Colonic mucosa (tissue), 4 donors: Measurements from ENCODE around the gene GALNT10. TPM values are rescaled to one million over a fixed set of nuclear protein-coding genes. Genes with fewer than 3 reads are reported as not detected.

ENCODE experiments used
- DNase-seq: peaks from one replicate; pipeline ENCODE4 v3.0.0-alpha.2; 2020
- H3K27ac ChIP-seq: fragments of 200-600 bp; one replicate; pipeline ENCODE4 v1.8.0; 2021
- H3K27me3 ChIP-seq: fragments of 200-600 bp; one replicate; pipeline ENCODE4 v1.8.0; 2021
- H3K36me3 ChIP-seq: fragments of 200-600 bp; one replicate; pipeline ENCODE4 v1.8.0; 2021
- H3K4me1 ChIP-seq: fragments of 200-600 bp; one replicate; pipeline ENCODE4 v1.8.0; 2021; ENCODE audit warnings: mild to moderate bottlenecking
- H3K4me3 ChIP-seq: fragments of 200-600 bp; one replicate; pipeline ENCODE4 v1.8.0; 2021
- H3K9ac ChIP-seq, 2 donors: one replicate each; pipeline ENCODE4 v1.7.0; 2013; ENCODE audit warnings: control low read depth in 2 of 2, low read depth in 2 of 2, low read length in 2 of 2
- H3K9me3 ChIP-seq: fragments of 200-600 bp; one replicate; pipeline ENCODE4 v1.8.0; 2021
- intact Hi-C: fragments of 100-400 bp; cut with DNase I; formaldehyde crosslinking; loops from one replicate; pipeline ENCODE4 v1.14.1; 2022
- total RNA-seq, 2 donors: library from RNA; stranded (reverse); fragmentation: NEBNext Ultra II Directional in 1 of 2; extraction: Animal tissue kit (Norgen Biotek cat#: 25700) in 1 of 2; gene quantifications; one replicate each; pipeline ENCODE4 v1.2.1, GENCODE V29; 2021
- TF ChIP-seq, protein P1 (sequence below): fragments of 200-600 bp; IDR thresholded peaks from one replicate; pipeline ENCODE4 v1.8.0; 2022; ENCODE audit warnings: antibody characterized with exemption, mild to moderate bottlenecking
- donor health status: healthy.
- donor health status: DM: no; HTN: no; CAD: no.
- donor health status: DM: no; HTN: no; CAD: no.

GALNT10 gene
- total RNA-seq, 2 donors from 2014 or later = 40.0 to 46.7 TPM

- Histone ChIP-seq H3K27me3 (no peaks in the 10 kb centered on the region), H3K36me3 (no peaks in the 10 kb centered on the region), H3K4me1 (peaks cover 8% of the 10 kb centered on the region), H3K4me3 (no peak overlapping the region), H3K27ac (no peak overlapping the region), H3K9ac (no peak overlapping the region), H3K9me3 (no peaks in the 10 kb centered on the region)
- intact Hi-C loops = no loop called here
- DNase-seq = no peak
- TF ChIP-seq, protein P1, sequence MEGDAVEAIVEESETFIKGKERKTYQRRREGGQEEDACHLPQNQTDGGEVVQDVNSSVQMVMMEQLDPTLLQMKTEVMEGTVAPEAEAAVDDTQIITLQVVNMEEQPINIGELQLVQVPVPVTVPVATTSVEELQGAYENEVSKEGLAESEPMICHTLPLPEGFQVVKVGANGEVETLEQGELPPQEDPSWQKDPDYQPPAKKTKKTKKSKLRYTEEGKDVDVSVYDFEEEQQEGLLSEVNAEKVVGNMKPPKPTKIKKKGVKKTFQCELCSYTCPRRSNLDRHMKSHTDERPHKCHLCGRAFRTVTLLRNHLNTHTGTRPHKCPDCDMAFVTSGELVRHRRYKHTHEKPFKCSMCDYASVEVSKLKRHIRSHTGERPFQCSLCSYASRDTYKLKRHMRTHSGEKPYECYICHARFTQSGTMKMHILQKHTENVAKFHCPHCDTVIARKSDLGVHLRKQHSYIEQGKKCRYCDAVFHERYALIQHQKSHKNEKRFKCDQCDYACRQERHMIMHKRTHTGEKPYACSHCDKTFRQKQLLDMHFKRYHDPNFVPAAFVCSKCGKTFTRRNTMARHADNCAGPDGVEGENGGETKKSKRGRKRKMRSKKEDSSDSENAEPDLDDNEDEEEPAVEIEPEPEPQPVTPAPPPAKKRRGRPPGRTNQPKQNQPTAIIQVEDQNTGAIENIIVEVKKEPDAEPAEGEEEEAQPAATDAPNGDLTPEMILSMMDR = no peak
Measured at GRCh38 chr5:154202379-154203260, 12.1 kb downstream of the GALNT10 start.

GRCh38 chr5:154203798-154204578, 13.5 kb downstream of the GALNT10 start:
- no peak for DNase-seq
- H3K36me3 ChIP-seq = no peaks in the 10 kb centered on the region
- H3K4me3 ChIP-seq = no peak overlapping the region
- H3K4me1 ChIP-seq = peaks cover 5% of the 10 kb centered on the region
- H3K9ac ChIP-seq = no peak overlapping the region
- TF ChIP-seq, protein P1 = no peak
- no peaks in the 10 kb centered on the region for H3K9me3 ChIP-seq
- no peaks in the 10 kb centered on the region for H3K27me3 ChIP-seq
- intact Hi-C loops = no loop called here
- no peak overlapping the region for H3K27ac ChIP-seq

- TF ChIP-seq, protein P1 = no peak
- intact Hi-C loops = no loop called here
- H3K9me3 ChIP-seq = no peaks in the 10 kb centered on the region
- no peaks in the 10 kb centered on the region for H3K36me3 ChIP-seq
- H3K4me3 ChIP-seq = no peak overlapping the region
- no peak for DNase-seq
- peaks cover 5% of the 10 kb centered on the region for H3K4me1 ChIP-seq
- H3K9ac ChIP-seq = no peak overlapping the region
- no peak overlapping the region for H3K27ac ChIP-seq
- H3K27me3 ChIP-seq = no peaks in the 10 kb centered on the region
Measured at GRCh38 chr5:154205441-154206117, 15.0 kb downstream of the GALNT10 start.

- Histone ChIP-seq H3K27ac (no peak overlapping the region), H3K36me3 (no peaks in the 10 kb centered on the region), H3K4me1 (peaks cover 5% of the 10 kb centered on the region), H3K27me3 (no peaks in the 10 kb centered on the region), H3K9me3 (no peaks in the 10 kb centered on the region), H3K9ac (no peak overlapping the region), H3K4me3 (no peak overlapping the region)
- DNase-seq = no peak
- intact Hi-C loops = no loop called here
- TF ChIP-seq, protein P1 = no peak
Measured at GRCh38 chr5:154206311-154206710, 15.8 kb downstream of the GALNT10 start.

GRCh38 chr5:154207204-154207603, 16.7 kb downstream of the GALNT10 start:
- Histone ChIP-seq H3K4me3 (no peak overlapping the region), H3K9me3 (no peaks in the 10 kb centered on the region), H3K27me3 (no peaks in the 10 kb centered on the region), H3K4me1 (peaks cover 5% of the 10 kb centered on the region), H3K9ac (no peak overlapping the region), H3K27ac (no peak overlapping the region), H3K36me3 (no peaks in the 10 kb centered on the region)
- TF ChIP-seq, protein P1 = no peak
- no peak for DNase-seq
- intact Hi-C loops = no loop called here
